Loucy (cell line): ENCODE measurements around the gene MPV17L.

ENCODE experiments used
- EZH2phosphoT487 ChIP-seq: fragments of 200-600 bp; IDR thresholded peaks from 2 replicates; pipeline ENCODE4 v1.6.1; 2018; ENCODE audit warnings: antibody characterized with exemption, mild to moderate bottlenecking, moderate library complexity, borderline replicate concordance
- TF ChIP-seq, protein P1 (sequence below): fragments of 200-600 bp; sonication (generic); conservative IDR thresholded peaks from 2 replicates; pipeline ENCODE4 v1.5.1; 2014; ENCODE audit warnings: mild to moderate bottlenecking, antibody characterized with exemption, low read length

DNA sequence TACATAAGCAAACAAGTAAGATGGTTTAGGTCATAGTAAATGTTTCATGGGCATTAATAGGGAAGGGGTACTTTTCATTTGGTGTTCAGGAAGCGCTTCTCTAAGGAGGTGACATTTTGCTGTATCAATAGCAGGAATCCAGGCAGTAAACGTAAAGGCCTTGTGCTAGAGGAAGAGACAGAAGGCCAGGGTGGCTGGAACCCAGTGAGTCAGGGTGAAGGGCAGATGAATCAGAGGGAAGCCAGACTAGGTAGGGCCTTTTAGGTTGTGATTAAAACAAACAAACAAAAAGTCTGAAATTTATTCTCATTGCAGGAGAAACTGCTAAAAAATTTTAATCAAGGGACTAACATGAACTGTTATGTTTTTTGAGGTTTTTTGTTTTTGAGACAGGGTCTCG is 45.3 kb downstream of the MPV17L start:
- TF ChIP-seq EZH2phosphoT487: no peak
- TF ChIP-seq, protein P1, sequence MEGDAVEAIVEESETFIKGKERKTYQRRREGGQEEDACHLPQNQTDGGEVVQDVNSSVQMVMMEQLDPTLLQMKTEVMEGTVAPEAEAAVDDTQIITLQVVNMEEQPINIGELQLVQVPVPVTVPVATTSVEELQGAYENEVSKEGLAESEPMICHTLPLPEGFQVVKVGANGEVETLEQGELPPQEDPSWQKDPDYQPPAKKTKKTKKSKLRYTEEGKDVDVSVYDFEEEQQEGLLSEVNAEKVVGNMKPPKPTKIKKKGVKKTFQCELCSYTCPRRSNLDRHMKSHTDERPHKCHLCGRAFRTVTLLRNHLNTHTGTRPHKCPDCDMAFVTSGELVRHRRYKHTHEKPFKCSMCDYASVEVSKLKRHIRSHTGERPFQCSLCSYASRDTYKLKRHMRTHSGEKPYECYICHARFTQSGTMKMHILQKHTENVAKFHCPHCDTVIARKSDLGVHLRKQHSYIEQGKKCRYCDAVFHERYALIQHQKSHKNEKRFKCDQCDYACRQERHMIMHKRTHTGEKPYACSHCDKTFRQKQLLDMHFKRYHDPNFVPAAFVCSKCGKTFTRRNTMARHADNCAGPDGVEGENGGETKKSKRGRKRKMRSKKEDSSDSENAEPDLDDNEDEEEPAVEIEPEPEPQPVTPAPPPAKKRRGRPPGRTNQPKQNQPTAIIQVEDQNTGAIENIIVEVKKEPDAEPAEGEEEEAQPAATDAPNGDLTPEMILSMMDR: no peak
